ENCODE results near the gene MAP2K6.

The MAP2K6 gene

DNA sequence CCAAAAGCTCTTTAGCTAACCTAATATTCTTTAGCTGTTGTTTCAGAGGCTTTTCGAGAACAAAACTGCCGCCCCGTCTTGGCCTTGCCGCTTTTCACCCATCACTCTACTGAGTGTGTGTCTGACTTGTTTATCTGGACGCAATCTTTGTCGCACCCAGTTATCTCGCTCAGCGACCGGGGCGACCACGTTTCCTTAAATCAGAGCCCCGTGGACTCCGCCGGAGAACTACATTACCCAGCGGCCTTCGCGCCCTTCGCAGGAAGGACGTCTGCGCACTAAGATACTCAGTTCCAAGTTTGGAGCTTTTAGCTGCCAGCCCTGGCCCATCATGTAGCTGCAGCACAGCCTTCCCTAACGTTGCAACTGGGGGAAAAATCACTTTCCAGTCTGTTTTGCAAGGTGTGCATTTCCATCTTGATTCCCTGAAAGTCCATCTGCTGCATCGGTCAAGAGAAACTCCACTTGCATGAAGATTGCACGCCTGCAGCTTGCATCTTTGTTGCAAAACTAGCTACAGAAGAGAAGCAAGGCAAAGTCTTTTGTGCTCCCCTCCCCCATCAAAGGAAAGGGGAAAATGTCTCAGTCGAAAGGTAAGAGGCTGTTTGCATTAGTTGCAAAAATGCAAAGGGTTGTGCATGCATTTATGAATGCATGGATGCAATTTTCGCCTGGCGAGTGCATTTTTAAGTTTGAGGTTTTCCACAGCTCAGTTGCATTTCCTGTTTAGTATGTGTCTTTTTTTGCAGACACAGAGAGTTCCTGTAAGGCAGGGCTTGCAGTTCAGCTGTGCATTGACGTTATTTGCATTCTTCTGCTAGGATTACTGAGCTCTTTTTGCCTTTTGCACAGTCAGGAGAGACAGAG, at the start of gene MAP2K6:
Gene MAP2K6, plus strand, starts transcription at position 290 of the 867 bp plus-strand sequence. Its CDS starts 288 bp downstream, at position 578.
- peak; percentile 61 to 68 for DNase-seq (ENCODE audit: low read depth in 2 of 2)

DNA sequence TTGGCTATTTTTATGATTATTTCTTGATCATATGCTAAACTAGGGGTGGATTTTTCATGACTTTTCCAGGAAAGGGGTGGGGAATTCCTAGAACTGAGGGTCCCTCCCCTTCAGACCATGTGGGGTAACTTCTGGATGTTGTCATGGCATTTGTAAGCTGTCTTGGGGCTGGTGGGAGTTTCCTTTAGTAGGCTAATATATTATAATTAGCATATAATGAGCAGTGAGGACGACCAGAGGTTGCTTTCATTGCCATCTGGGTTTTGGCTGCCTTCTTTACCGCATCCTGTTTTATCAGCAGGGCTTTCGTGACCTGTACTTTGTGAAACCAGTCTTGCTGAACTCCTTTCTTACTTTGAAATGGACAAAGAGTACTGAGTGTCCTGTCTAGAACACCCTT, 47.2 kb upstream of the MAP2K6 start:
- no peak for DNase-seq (ENCODE audit: low read depth in 2 of 2)

DNA sequence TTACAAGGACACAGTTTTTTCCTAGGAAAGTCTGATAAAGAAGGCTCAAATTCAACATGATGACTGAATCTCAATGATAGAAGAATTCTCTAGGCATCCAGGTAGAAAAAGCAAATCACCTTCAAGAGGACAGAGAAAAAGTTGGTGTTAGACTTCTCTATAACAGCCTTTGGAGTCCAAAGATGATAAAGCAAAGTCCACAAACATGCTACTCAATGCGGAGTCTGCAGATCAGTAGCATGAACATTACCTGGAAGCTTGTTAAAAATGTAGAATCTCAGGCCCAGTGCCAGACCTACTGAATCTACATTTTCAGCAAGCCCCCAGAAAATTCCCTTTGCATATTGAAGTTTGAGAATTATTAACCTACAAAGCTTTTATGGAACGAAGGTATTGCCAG, 41.4 kb upstream of the MAP2K6 start:
- DNase-seq (ENCODE audit: low read depth in 2 of 2) = no peak

DNA sequence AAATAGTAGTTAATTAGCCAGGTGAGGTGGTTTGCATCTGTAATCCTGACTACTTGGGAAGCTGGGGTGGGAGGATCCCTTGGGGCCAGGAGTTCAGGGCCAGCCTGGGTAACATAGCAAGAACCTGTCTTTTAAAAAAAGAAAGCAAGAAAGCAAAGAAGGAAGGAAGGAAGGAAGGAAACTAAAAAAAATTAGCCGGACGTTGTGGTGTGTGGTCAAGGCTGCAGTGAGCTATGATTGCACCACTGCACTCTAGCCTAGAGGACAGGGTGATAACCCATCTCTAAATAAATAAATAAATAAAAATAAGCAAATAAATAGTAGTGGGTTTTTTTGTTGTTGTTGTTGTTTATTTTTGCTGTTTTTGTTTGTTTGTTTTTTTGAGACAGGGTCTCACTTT, 39.3 kb upstream of the MAP2K6 start:
- no peak for DNase-seq (ENCODE audit: low read depth in 2 of 2)

DNA sequence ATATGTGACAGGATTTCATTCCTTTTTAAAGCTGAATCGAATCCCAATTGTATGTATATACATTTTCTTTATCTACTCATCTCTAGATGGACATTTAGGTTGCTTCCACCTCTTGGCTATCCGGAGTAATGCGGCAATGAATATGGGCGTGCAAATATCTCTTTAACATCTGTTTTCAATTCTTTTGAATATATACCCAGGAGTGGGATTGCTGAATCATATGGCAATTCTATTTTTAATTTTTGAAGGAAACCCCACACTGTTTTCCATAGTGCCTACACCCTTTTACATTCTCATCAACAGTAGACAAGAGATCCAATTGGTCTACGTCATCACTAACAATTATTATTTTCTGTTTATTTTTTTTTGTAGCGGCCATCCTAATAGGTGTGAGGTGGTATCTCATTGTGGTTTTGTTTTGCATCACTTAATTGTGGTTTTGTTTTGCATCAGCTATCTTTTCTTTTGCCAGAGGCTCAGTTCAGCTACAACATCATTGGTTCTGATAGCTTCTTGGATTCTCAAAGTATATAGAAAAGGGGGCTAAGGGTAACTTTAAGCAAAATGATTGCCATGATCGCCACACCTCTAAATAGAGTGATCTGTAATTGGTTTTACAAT, 25.6 kb upstream of the MAP2K6 start:
- DNase-seq (ENCODE audit: low read depth in 2 of 2) = no peak

DNA sequence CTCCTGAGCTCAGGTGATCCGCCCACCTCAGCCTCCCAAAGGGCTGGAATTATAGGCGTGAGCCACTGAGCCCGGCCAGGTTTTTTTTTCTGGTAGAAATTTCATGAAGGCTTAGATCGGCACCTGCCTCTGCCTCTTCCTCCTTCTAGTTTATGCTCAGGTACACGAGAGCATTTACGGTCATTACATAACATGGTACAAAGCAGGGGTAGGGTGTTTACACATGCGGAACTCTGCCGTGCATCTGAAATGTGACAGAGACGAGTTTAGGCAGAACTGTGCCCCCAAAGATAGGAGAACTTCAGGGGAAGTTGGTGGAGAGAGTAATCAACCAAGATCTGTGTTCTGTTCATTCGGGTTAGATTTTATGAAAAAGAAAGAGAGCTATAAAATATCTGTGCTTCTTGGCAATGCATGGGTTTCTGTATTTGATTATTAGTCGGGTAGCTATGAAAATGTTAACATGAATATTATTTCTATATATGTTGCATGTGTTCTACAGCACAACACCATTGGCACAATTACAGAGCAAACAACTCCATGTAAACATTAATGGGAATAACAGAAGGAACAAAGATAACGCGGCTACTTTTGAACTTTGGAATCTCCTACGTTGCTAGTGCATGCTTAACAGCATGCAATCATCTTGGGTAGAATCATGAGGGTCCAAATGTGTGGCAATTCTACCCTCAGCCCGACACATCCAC, 23.5 kb upstream of the MAP2K6 start:
- no peak for DNase-seq (ENCODE audit: low read depth in 2 of 2)

DNA sequence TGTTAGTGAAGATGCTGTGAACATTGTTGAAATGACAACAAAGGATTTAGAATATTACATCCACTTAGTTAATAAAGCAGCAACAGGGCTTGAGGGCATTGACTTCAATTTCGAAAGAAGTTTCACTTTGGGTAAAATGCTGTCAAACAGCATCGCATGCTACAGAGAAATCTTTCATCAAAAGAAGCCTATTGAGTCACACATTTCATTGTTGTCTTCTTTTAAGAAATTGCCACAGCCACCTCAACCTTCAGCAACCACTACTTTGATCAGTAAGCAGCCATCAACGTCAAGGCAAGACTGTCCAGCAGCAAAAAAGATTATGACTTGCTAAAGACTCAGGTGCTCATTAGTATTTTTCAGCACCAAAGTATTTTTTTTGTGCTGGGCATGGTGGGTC, 13.2 kb upstream of the MAP2K6 start:
- DNase-seq (ENCODE audit: low read depth in 2 of 2) = no peak

DNA sequence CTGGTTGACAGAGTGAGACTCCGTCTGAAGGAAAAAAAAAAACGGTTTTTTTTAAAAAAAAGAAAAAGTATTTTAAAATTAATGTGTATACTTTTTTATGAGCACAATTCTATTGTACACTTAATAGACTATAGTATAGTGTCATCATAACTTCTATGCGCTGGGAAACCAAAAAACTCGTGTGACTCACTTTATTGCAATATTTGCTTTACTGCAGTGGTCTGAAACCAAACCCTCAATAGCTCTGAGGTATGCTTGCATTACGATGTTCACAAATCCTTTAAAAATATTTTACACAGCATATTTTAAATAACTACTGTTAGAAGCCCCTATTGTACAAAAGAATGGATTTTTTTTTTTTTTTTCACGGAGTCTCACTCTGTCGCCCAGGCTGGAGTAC, 12.4 kb upstream of the MAP2K6 start:
- DNase-seq (ENCODE audit: low read depth in 2 of 2) = no peak

DNA sequence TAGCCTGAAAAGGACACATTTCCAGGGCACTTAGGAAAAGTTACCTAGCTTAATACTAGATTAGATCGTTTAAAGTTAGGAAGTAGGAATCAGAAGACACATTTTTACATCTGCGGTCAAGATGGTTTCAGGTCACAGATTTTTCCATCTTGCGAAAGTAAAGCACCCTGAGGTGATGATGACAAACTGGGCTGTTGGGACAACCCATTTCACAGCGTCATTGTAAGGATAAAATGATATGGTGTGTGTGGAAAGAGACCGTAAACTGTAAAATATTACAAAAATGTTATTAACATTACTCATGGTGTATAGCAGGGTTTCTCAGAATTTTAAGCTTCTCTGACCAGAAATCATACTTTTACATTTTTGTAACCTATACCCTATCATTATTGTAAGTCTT, 10.1 kb upstream of the MAP2K6 start:
- DNase-seq (ENCODE audit: low read depth in 2 of 2) = no peak

DNA sequence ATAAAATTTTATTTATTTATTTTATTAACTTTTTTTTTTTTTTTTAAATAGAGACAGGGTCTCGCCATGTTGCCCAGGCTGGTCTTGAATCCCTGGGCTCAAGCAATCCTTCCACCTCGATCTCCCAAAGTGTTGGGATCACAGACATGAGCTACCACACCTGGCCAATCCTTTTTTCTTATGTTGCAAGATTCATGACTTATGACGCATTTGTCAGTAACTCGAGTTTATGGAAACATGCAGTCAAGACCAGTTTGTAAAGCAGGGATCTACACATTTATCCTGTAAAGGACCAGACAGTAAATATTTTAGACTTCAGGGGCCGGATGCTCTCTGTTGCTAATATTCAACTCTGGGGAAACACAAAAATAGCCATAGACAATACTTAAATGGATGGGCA, 9.4 kb upstream of the MAP2K6 start:
- DNase-seq (ENCODE audit: low read depth in 2 of 2) = no peak

DNA sequence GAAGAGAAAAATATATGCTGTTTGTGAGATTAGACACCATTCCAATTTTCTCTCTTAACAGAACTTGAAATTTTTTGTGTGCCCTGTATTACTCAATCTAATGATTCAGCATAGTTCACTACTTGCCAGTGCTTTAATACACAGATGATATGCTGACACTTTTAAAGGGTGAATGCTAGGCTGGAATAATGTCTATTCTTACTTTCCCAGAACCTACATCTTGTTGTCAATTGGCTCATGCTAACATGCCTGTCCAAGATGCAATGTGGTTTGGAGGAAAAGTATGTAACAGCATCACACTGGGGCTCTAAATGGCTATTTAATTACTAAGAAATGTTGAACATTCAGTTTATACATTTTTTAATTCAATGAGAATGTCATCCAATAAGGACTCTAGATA, 7.6 kb upstream of the MAP2K6 start:
- no peak for DNase-seq (ENCODE audit: low read depth in 2 of 2)

DNA sequence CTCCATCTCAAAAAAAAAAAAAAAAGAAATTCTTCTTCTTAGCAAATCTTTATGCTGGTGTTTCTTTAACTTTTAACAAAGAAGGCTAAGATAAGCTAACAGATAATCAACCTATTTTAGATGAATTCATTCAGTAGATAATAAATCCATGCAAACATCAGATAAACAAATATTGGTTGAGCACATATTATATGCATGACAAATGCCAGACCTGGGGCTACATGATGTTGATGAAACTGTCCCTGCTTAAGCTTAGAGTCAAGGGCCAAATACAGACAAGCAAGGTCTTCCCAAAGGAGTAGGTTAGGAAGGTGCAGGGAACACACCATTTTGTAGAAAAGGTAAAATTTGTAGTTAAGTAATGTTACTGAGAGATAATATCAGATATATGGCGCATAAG, 6.7 kb upstream of the MAP2K6 start:
- DNase-seq (ENCODE audit: low read depth in 2 of 2) = no peak

DNA sequence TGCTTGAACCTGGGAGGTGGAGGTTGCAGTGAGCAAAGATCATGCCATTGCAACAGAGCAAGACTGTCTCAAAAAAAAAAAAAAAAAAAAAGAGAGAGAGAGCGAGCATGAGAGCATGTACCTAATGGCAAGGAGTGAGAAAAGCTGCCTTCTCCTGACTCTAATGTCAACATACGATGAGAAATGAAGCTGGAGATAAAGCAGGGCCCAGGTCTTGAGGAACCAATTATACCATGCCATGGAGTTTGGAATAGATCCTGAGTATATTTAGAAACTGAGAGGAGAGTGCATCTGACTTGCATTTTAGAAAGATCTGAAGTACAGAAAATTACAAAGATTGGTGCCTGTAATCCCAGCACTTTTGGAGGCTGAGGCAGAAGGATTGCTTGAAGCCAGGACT, 3.8 kb upstream of the MAP2K6 start:
- no peak for DNase-seq (ENCODE audit: low read depth in 2 of 2)

DNA sequence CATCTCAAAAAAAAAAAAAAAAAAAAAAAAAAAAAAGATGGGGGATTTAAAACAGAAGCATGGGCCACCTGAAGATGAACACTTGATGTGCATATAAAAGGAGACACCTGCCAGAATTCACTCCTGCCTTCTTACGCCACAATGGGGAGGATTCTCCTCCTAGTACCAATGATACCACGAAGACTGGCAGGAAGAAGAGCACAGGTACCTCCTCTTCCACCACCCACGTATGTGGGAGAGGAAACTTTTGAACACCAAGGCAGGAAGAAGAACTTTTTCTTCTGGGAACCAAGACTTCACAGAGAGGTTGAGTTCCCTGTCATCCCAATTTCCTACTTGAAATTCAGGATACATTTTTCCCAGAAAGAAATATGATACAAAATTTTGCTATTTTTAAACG, 2.7 kb upstream of the MAP2K6 start:
- no peak for DNase-seq (ENCODE audit: low read depth in 2 of 2)

DNA sequence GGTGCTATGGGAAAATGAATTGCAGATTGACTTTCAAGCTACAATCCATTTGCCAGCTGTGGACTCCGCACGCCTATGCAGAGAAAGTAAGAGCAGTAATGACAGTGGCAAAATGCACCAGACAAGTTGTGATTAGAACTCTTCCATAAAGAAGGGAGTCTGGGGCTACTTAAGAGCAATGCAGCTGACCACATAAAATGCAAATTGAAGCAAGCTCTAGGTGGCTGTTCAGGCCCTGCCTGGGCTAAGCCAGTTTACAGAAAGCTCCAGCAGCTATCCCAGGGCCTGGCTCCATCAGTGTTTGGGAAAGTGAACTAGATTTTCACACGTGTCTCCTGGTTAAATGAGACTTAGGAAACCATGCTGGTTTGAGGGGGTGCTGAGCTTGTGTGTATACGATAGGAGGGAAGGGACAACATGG, 2.2 kb upstream of the MAP2K6 start:
- no peak for DNase-seq (ENCODE audit: low read depth in 2 of 2)

DNA sequence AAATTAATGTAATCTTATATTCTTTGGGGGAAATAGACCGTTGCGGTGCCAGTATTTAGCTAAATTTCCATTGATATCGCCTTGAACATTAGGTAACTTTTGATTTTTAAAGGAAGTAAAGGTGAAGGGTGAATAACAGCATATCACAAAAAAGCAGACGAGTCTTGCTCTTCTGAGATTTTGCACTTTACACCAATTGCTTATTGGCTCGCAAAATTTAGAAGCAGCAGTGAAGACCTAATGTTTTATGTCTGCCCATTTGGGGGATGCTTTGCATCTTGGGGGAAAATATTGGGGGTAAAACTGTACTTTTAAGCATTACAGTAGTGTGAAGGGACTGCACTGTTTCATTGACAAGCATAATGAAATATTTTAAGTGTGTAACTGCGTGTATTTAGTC, 934 bp downstream of the MAP2K6 start:
- no peak for DNase-seq (ENCODE audit: low read depth in 2 of 2)

DNA sequence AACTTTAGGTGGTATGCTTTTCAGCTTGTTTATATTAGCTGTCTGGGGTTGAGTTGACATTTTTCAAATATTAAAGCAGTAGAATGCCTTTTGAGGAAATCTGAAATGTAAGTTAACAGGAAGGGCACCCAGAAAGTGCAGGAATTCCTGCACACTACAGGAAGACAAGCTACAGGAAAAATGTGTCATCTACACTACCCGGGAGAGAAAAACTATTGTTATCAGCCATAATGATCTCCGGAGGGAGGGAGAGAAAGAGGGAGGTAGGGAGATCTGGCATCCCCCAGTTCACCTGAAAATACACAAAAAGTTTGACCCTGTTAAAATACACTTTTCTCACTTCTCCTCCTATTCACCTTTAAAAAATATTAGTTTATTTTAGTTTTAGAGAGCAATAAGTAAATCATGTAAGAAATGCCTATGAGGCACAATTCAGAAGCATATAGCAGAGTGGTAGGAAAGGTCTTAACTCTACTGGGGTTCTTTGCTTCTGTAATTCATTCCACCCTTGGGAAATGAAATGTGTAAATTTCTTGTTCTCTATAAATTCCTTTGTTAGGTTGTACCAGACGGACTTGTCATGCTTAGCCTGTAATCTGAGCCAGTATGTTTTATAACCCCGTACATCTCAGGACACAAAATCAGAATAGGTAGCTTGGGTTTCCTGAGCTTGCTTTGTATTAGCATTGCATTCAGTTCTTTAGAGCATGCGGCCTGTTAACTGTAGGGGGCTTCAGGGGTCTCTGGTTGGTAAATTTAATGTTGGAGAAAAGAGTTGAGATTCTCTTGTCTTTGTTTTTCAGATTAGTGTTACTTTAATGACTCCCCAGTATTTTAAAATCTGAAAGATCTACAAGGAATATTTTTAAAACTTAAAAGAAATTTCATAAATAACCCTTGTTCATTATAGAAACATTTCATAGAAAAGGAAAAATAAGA, 3.3 kb downstream of the MAP2K6 start:
- no peak for DNase-seq (ENCODE audit: low read depth in 2 of 2)

DNA sequence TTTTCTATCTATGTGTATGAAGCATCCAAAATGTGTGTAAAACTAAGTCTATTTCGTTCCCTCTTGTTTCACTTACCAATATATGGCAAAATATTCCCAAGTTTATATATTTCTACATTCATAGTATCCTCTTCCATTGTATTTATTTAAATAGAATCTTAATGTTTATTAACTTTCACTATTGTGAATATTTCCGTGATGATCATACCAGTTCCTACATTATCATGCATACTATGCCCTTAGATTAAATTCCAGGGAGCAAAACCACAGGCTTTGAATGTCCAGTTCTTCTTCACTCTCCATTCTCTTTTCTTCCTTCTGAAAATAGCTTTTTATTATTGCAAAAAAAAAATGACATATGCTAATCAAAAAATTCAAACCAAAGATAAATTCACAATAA, 4.0 kb downstream of the MAP2K6 start:
- no peak for DNase-seq (ENCODE audit: low read depth in 2 of 2)

DNA sequence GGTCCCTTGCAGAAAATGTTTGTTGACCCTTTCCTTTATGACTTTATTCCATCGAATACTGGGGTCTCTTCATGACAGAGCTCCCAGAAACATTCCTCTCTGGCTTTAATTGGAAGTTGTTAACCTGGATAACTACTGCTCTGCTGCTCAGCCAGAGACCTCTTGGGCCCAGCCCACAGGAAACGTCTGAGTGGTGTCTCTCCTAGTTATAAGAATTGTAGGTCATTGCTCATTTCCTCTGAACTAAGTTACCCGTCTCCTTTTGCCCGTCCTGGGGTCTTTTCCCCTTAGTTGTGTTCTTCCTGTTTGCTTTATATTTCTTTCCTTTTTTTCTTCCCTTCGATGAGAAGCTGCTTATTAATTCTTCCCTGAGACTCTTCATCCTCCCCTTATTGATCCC, 9.0 kb downstream of the MAP2K6 start:
- no peak for DNase-seq (ENCODE audit: low read depth in 2 of 2)

DNA sequence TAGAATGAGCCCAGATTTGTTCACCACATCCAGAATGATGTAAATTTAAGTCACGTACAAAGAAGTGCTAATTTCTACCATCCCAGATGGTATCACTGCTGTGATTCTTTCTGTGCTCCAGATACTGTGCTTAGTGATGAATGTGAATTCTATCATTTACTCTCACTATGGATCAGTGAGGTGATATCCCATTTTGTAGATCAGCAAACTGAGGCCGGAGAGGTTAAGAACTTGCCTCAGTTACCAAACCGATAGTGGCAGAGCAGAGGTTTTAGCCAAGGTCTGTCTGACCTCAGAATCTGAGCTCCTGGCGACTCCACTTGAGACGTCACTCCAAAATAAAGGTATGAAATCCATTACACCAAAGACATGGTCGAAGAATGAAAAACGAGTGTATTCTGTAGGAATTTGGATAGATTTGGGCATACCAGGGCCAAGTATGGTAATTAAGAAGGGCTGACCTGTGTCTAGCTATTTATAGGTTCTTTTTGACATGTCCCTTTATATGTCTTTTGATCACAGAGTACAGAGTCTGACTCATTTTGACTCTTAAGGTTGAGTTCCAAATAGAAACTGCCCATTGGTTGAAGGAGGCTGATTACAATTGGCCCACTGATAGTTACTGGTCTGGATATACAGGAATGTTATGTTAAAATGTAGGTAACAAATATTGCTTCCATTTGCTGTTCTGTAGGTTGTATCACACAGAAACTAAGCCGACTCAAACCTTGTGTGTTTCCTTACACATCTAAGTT, 10.0 kb downstream of the MAP2K6 start:
- no peak for DNase-seq (ENCODE audit: low read depth in 2 of 2)

DNA sequence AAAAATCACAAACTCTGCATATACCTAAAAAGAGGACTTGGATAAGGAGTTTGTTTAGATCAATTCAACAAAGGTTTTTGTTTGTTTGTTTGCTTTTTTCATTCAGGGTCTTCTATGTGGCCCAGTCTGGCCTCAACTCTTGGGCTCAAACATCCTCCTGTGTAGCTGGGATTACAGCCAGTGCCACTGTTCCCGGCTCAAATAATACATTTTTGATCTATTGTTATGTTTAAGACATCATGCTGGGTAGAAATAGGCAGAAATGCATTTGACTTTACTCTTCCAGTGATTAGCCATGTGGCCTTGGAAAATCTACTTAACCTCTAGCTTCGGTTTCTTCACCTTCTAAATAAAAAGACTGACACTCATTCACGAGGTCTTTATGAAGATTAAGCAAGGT, 11.5 kb downstream of the MAP2K6 start:
- DNase-seq (ENCODE audit: low read depth in 2 of 2) = no peak

All from stimulated activated CD8-positive, alpha-beta memory T cell treated with anti-CD3 and anti-CD28 coated beads, Interleukin-2, amount 100 ng/mL, for 48 hours (primary cell).